Upper lobe of left lung (tissue), 6 donors: ENCODE measurements around the gene HM13. TPM values are rescaled to one million over a fixed set of nuclear protein-coding genes. Genes with fewer than 3 reads are reported as not detected.
A peak's percentile ranks its signal among the peaks of the same experiment; 100 is the strongest.
"Not testable (repeated sequence)": the region's sequence is repeated elsewhere in the genome, so short reads cannot be mapped to it uniquely, and the experiment has no call there.

Source experiments
- ATAC-seq, 2 donors: fragments of 200-7000 bp; cut with Tn5 transposase; one replicate each; pipeline ENCODE4 v1.9.1; 2022; ENCODE audit warnings: mild to moderate bottlenecking in 2 of 2, moderate library complexity in 2 of 2; ENCODE audit not compliant: low FRiP score in 2 of 2
- DNase-seq, 2 donors: peaks; one replicate each; pipeline ENCODE4 v3.0.0-alpha.2; 2019 to 2020
- H3K27ac ChIP-seq, 4 donors: fragments of 200-600 bp; sonication (generic); one replicate each; pipeline ENCODE4 v1.5.1; 2016 to 2019
- H3K27me3 ChIP-seq, 4 donors: fragments of 200-600 bp; sonication (generic); one replicate each; pipeline ENCODE4 v1.5.1; 2017 to 2019
- H3K36me3 ChIP-seq, 4 donors: fragments of 200-600 bp; sonication (generic); one replicate each; pipeline ENCODE4 v1.5.1; 2016 to 2019
- H3K4me1 ChIP-seq, 4 donors: fragments of 200-600 bp; sonication (generic); one replicate each; pipeline ENCODE4 v1.5.1; 2018 to 2019
- H3K4me3 ChIP-seq, 4 donors: fragments of 200-600 bp; sonication (generic); one replicate each; pipeline ENCODE4 v1.5.1; 2017 to 2019; ENCODE audit warnings: mild to moderate bottlenecking in 2 of 4, moderate library complexity in 1 of 4
- H3K9me3 ChIP-seq, 4 donors: fragments of 200-600 bp; sonication (generic); one replicate each; pipeline ENCODE4 v1.5.1; 2018 to 2019
- EP300 ChIP-seq, 4 donors: sonication (generic); formaldehyde crosslinking; IDR thresholded peaks; one replicate each; pipeline ENCODE4 v1.5.1; 2017; ENCODE audit warnings: antibody characterized with exemption in 4 of 4, control low read depth in 2 of 4
- POLR2A ChIP-seq, 4 donors: fragments of 450-650 bp; IDR thresholded peaks; one replicate each; pipeline ENCODE4 v1.5.1; 2016 to 2017; ENCODE audit warnings: antibody characterized with exemption in 4 of 4, mild to moderate bottlenecking in 2 of 4
- POLR2AphosphoS5 ChIP-seq, 2 donors: sonication (generic); formaldehyde crosslinking; IDR thresholded peaks; one replicate each; pipeline ENCODE4 v1.5.1; 2017; ENCODE audit warnings: antibody characterized with exemption in 2 of 2
- WGBS, 2 donors: methylation state at CpG; one replicate each; pipeline ENCODE4 v1.1.5; 2017 to 2018; 5-methylcytosine and 5-hydroxymethylcytosine counted together
- total RNA-seq, 6 donors: library from RNA; depleted of rRNA in 4 of 6; stranded (reverse); fragments of >200 nt in 4 of 6; gene quantifications; one replicate each; pipeline versions ENCODE4 v1.1.0 to v1.2.1, GENCODE V29; 2016 to 2021
- TF ChIP-seq, protein P1 (sequence below), 6 experiments: fragments of 450-650 bp in 4 of 6; fragments of 200-600 bp in 2 of 6; sonication (generic) in 2 of 6; IDR thresholded peaks; one replicate each; pipeline ENCODE4 v1.5.1; 2016 to 2019; ENCODE audit warnings: antibody characterized with exemption in 6 of 6
- donor health status: DM: no; HTN: no; CAD: no; lungs with moderate emphysema.
- donor health status: DM: no; HTN: yes; CAD: no; lungs with severe emphysema.

The HM13 gene
- total RNA-seq, 6 donors from 2014 or later, result 58.7 to 186 (median 81.6) TPM

DNA sequence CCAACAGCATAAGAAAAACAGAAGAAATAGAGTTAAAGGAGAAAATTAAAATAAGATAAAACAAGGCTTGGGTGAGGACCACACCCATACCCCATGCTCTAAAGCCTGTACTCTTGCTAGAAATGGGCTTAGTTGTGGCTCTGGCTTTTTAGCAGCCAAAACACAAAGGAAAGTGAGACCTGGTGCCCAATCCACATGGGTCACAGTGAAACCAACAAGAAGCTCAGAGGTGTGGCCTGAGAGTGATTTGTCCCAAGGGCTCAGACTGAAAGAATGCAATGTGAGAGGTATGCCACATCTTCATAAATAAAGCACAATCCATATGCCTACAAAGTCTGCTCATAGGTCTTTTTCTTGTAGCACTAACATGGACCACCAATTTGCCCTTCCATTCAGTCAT, 21.1 kb downstream of the HM13 start:
- Histone ChIP-seq H3K9me3 (no peaks in the 10 kb centered on the region), H3K27me3 (no peaks in the 10 kb centered on the region), H3K4me3 (no peak overlapping the region), H3K4me1 (peaks cover 0 to 9% (median 0%) of the 10 kb centered on the region in 4 donors), H3K36me3 (peaks cover 27 to 100% (median 76%) of the 10 kb centered on the region in 4 donors), H3K27ac (no peak overlapping the region)
- ATAC-seq (no peak), DNase-seq (no peak)
- TF ChIP-seq, protein P1, sequence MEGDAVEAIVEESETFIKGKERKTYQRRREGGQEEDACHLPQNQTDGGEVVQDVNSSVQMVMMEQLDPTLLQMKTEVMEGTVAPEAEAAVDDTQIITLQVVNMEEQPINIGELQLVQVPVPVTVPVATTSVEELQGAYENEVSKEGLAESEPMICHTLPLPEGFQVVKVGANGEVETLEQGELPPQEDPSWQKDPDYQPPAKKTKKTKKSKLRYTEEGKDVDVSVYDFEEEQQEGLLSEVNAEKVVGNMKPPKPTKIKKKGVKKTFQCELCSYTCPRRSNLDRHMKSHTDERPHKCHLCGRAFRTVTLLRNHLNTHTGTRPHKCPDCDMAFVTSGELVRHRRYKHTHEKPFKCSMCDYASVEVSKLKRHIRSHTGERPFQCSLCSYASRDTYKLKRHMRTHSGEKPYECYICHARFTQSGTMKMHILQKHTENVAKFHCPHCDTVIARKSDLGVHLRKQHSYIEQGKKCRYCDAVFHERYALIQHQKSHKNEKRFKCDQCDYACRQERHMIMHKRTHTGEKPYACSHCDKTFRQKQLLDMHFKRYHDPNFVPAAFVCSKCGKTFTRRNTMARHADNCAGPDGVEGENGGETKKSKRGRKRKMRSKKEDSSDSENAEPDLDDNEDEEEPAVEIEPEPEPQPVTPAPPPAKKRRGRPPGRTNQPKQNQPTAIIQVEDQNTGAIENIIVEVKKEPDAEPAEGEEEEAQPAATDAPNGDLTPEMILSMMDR (IDR thresholded peaks at IDR 0.05), result no peak

DNA sequence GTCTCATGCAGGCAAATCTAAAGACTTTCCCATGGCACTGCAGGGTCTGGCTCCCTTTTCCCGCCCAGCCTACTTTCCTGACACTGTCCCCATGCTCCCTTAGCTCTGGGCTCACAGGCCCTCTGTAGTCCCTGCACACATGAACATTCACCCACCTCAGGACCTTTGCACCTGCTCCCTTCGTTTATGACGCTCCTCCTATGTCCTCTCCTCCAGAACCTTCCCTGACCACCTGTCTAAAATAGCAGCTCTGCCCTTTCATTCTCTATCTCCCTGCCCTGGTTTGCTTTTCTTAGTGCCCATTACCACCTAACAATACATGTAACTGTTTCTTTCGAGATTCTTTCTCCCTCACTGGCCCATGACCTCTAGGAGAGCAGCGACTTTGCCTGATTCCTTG, 22.3 kb downstream of the HM13 start:
- no peak for DNase-seq
- 95 to 100% methylated on average over 5 of the region's 5 CpGs for WGBS, 2 donors
- TF ChIP-seq POLR2A (IDR thresholded peaks at IDR 0.05) (no peak), EP300 (IDR thresholded peaks at IDR 0.05) (no peak)
- H3K27me3 ChIP-seq, result no peaks in the 10 kb centered on the region
- no peaks in the 10 kb centered on the region for H3K9me3 ChIP-seq
- no peak overlapping the region for H3K4me3 ChIP-seq
- ATAC-seq, result no peak
- H3K4me1 ChIP-seq, result peaks cover 0 to 9% (median 0%) of the 10 kb centered on the region in 4 donors
- peaks cover 27 to 95% (median 71%) of the 10 kb centered on the region in 4 donors for H3K36me3 ChIP-seq
- H3K27ac ChIP-seq, result no peak overlapping the region

DNA sequence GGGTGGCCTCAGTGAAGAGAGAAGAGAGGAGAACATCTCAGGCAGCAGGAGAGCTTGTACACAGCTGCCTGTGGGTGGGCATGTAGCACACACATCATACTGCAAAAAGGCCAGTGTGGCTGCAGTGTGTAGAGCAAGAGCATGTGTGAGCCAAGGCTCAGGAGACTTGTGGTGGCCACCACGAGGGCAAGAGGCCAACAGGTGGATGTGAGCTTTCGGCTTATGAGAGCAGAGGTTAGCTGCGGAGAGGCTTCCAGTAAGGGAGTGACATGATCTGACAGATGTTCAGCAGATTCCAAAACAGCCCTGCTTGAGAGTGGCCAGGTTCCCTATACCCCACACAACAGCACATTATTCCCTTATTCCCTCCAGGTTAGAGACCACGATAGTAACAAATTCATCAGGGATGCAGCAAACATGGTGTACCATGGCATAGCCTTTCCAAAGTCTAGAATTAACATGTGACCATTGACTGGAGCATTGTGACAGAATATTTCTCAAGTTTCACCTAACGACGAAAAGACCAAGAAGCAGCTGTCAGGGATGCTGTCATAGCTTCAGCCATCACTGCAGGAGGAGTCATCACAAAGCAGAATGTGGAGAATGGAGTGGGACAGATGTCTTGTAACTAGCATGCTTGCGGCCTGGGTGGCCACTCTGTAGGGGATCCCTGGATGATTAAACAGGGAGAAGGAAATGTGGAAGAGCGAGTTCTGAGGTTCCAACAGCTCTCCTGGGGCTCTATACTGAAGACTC, 23.1 kb downstream of the HM13 start:
- Histone ChIP-seq H3K27me3 (no peaks in the 10 kb centered on the region), H3K9me3 (no peaks in the 10 kb centered on the region), H3K4me1 (peaks cover 0 to 16% (median 5%) of the 10 kb centered on the region in 4 donors), H3K27ac (peak overlapping the region in 1 of 4 donors; percentile 30), H3K36me3 (peaks cover 24 to 95% (median 71%) of the 10 kb centered on the region in 4 donors), H3K4me3 (no peak overlapping the region)
- DNase-seq, result no peak
- TF ChIP-seq EP300 (IDR thresholded peaks at IDR 0.05) (no peak), POLR2AphosphoS5 (IDR thresholded peaks at IDR 0.05) (no peak), POLR2A (IDR thresholded peaks at IDR 0.05) (no peak)
- TF ChIP-seq, protein P1 (IDR thresholded peaks at IDR 0.05), result no peak
- ATAC-seq, result no peak
- 85 to 87% methylated on average over 8 of the region's 8 CpGs for WGBS, 2 donors

DNA sequence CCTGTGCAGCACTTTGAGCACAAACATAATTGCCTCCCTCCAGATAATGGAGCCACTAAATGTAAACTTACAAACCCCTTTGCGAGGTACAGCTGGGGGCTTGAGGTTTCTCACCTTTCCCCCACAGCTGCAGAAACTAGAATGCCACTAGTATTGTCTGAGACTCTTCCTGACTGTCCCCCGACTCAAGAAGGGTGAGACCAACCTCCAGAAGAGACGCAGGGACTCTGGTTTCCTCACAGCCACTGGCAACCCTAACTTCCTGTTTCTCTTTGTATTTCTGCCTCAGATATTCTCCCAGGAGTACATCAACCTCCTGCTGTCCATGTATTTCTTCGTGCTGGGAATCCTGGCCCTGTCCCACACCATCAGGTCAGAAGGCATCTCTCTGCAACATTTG, 23.6 kb downstream of the HM13 start:
- H3K36me3 ChIP-seq, result peaks cover 24 to 95% (median 66%) of the 10 kb centered on the region in 4 donors
- 55 to 62% methylated on average over 4 of the region's 4 CpGs for WGBS, 2 donors
- DNase-seq (no peak), ATAC-seq (no peak)
- TF ChIP-seq POLR2AphosphoS5 (IDR thresholded peaks at IDR 0.05), result no peak
- TF ChIP-seq, protein P1 (IDR thresholded peaks at IDR 0.05), result no peak
- peak overlapping the region in 1 of 4 donors; percentile 30 for H3K27ac ChIP-seq
- H3K27me3 ChIP-seq, result no peaks in the 10 kb centered on the region
- no peak overlapping the region for H3K4me3 ChIP-seq
- H3K4me1 ChIP-seq, result peaks cover 0 to 18% (median 8%) of the 10 kb centered on the region in 4 donors
- no peaks in the 10 kb centered on the region for H3K9me3 ChIP-seq

DNA sequence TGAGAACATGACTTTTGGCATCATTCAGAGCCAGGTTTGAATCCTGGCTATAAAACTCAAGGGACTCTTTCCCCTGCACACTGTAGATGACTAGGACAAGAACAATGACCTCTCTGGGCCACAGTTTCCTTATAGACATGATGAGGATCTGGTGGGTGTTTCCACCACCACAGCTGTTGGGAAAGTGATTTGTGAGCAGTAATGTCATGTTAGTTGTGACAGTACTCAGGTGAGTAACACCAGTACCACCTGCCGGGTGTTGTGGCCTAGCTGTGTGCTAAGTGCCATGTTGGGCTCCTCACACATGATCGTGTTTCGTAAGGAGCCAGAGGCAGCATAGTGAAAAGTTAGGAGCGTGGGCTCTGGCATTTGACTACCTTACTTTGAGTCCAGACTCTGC, 24.1 kb downstream of the HM13 start:
- Histone ChIP-seq H3K27me3 (no peaks in the 10 kb centered on the region), H3K9me3 (no peaks in the 10 kb centered on the region), H3K27ac (no peak overlapping the region), H3K36me3 (peaks cover 21 to 95% (median 62%) of the 10 kb centered on the region in 4 donors), H3K4me1 (peaks cover 0 to 18% (median 9%) of the 10 kb centered on the region in 4 donors), H3K4me3 (no peak overlapping the region)
- no peak for ATAC-seq
- TF ChIP-seq POLR2AphosphoS5 (IDR thresholded peaks at IDR 0.05) (no peak), POLR2A (IDR thresholded peaks at IDR 0.05) (no peak), EP300 (IDR thresholded peaks at IDR 0.05) (no peak)
- TF ChIP-seq, protein P1 (IDR thresholded peaks at IDR 0.05), result no peak
- no peak for DNase-seq
- WGBS, 2 donors, result 84 to 90% methylated on average over 4 of the region's 4 CpGs

DNA sequence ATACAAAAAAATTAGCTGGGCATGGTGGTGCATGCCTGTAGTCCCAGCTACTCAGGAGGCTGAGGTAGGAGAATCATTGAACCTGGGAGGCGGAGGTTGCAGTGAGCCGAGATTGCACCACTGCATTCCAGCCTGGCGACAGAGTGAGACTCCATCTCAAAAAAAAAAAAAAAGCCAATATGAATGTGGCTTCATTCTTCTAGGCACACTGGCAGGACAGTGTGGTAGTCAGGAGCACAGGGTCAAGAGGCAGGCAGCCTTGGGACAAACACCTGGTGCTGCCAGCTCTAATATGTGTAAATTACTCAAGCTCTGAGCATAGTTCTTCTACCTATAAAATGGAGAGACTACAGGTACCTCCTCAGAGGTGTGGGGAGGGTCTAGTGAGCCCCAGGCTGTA, 25.4 kb downstream of the HM13 start:
- not testable (repeated sequence) for DNase-seq, ATAC-seq, H3K27ac ChIP-seq, H3K27me3 ChIP-seq, H3K4me3 ChIP-seq, H3K9me3 ChIP-seq
- 92 to 97% methylated on average over 3 of the region's 3 CpGs for WGBS, 2 donors
- Histone ChIP-seq H3K36me3 (peaks cover 13 to 89% (median 49%) of the 10 kb centered on the region in 4 donors), H3K4me1 (peaks cover 0 to 25% (median 14%) of the 10 kb centered on the region in 4 donors)
